Stimulated activated naive CD8-positive, alpha-beta T cell treated with anti-CD3 and anti-CD28 coated beads, Interleukin-15, Interleukin-2, amounts not matched to agents 100 ng/mL and 50 ng/mL, for 24 hours (primary cell): ENCODE measurements around the gene EID2.

Experiments
- H3K27ac Mint-ChIP-seq: one replicate; pipeline ENCODE4 v1.8.0; 2021; ENCODE audit warnings: mild to moderate bottlenecking, mixed read lengths
- H3K27me3 Mint-ChIP-seq: one replicate; pipeline ENCODE4 v1.8.0; 2021; ENCODE audit warnings: mixed read lengths
- H3K36me3 Mint-ChIP-seq: one replicate; pipeline ENCODE4 v1.8.0; 2021; ENCODE audit warnings: low read depth, mixed read lengths
- H3K4me1 Mint-ChIP-seq: one replicate; pipeline ENCODE4 v1.8.0; 2021; ENCODE audit warnings: low read depth, mixed read lengths
- H3K4me3 Mint-ChIP-seq: one replicate; pipeline ENCODE4 v1.8.0; 2021; ENCODE audit warnings: mild to moderate bottlenecking, mixed read lengths
- H3K9me3 Mint-ChIP-seq: one replicate; pipeline ENCODE4 v1.8.0; 2021; ENCODE audit warnings: mixed read lengths

EID2 gene, protein sequence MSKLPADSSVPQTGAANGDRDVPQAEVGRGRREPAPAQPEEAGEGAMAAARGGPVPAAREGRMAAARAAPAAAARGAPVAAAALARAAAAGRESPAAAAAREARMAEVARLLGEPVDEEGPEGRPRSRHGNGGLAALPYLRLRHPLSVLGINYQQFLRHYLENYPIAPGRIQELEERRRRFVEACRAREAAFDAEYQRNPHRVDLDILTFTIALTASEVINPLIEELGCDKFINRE

DNA sequence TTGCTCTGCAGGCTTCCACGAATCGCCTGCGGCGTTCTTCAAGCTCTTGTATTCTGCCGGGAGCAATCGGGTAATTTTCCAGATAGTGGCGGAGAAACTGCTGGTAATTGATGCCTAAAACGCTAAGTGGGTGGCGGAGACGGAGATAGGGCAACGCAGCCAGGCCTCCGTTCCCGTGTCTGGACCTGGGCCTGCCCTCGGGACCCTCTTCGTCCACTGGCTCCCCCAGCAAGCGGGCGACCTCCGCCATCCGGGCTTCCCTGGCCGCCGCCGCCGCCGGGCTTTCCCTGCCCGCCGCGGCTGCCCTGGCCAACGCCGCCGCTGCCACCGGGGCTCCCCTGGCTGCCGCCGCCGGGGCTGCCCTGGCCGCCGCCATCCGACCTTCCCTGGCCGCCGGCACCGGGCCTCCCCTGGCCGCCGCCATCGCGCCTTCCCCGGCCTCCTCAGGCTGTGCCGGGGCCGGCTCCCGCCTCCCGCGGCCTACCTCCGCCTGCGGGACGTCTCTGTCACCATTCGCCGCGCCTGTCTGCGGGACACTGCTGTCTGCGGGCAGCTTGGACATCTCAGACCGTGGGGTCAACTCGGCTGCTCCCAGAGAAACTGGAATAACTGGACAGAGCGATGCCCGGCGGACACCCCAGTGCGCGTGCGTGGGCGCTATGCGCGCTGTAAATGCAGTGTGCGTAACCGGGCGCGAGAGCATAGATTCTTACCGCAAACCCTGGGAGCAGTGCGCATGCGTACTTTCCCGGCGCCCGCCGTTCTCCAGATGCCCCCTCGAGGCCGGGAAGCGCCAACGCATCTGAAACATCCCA is at the start of gene EID2:
EID2 (minus strand) TSS at position 644 of the 815 bp plus-strand sequence; CDS start at position 562, 82 bp downstream.
- peak within 1 kb of the TSS; percentile 86 for H3K4me3 Mint-ChIP-seq
- H3K27me3 Mint-ChIP-seq = no peaks in the 10 kb centered on the region
- no peaks in the 10 kb centered on the region for H3K9me3 Mint-ChIP-seq
- peaks cover 58% of the 10 kb centered on the region for H3K4me1 Mint-ChIP-seq
- peak within 1 kb of the TSS; percentile 92 for H3K27ac Mint-ChIP-seq
- peaks cover 6% of the 10 kb centered on the region for H3K36me3 Mint-ChIP-seq

DNA sequence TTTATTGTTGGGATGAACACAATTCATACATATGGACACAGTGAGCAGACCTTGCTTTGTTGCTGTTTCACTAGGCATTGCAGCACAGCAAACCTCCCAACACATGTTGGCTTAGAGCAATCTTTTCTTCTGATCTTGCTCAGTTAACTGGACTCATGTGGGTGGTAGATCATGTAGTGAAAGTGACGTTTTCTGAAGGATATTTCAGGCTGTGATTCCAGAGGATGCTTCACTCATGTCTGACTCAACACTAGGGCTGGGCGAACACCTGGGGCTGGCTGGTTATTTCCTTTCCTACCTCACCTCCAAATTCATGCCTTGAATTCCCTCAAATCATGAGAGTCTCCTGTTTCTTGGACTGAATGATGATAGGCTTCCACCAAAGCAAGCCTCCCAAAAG is 48.1 kb upstream of the EID2 start:
- no peaks in the 10 kb centered on the region for H3K4me1 Mint-ChIP-seq
- H3K27ac Mint-ChIP-seq = no peak overlapping the region
- no peaks in the 10 kb centered on the region for H3K9me3 Mint-ChIP-seq
- peaks cover 43% of the 10 kb centered on the region for H3K27me3 Mint-ChIP-seq
- H3K4me3 Mint-ChIP-seq = no peak overlapping the region
- H3K36me3 Mint-ChIP-seq = no peaks in the 10 kb centered on the region

DNA sequence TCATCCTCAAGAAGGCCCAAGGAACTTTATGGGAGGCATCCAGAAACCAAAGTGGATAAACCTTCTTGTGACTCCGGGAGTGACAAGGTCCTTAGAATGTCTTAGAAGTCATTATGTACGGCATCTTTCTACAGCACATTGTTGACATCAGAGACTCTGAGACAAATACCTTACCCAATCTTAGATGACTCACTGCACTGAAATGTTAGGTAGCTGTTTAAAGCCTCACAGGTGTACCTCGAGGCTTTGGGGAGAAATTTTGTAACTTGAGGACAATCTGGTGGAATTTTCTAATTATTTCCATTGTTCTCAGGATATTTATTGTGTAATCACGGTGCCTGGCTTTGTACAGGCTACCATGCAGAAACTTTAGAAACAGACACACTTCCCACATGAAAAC is 47.5 kb upstream of the EID2 start:
- no peak overlapping the region for H3K4me3 Mint-ChIP-seq
- H3K9me3 Mint-ChIP-seq = no peaks in the 10 kb centered on the region
- no peaks in the 10 kb centered on the region for H3K36me3 Mint-ChIP-seq
- H3K27me3 Mint-ChIP-seq = peaks cover 43% of the 10 kb centered on the region
- H3K4me1 Mint-ChIP-seq = no peaks in the 10 kb centered on the region
- H3K27ac Mint-ChIP-seq = no peak overlapping the region

DNA sequence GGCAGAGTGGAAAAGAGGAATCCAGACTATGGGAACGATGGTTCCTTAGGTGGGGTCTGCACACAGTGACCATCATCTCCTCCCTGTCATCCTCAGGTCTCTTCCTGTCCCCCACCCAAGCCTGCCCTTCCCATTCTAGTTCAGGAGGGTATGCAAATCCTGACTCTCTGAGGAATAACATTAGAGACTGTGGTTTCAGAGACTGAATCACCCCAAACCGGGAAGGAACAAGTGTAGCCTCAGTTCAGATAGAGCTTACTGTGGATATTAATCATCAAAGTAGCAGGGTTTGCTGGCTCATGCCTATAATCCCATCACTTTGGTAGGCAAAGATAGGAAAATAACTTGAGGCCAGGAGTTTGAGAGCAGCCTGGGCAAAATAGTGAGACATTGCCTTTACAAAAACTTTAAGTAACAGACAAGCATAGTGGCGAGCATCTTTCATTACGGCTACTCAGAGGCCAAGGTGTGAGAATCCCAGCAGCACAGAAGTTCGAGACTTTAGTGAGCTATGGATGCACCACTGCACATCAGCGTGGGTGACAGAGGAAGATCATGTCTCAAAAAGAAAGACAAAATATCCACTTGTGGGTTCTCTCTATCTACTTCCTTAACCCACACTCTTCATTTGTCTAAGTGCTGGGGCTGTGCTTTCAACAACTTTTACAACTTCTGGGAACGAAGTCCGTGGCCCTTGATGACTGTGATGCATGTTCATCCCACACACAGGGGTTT is 43.1 kb upstream of the EID2 start:
- H3K27ac Mint-ChIP-seq = no peak overlapping the region
- no peaks in the 10 kb centered on the region for H3K36me3 Mint-ChIP-seq
- H3K27me3 Mint-ChIP-seq = peaks cover 50% of the 10 kb centered on the region
- no peaks in the 10 kb centered on the region for H3K4me1 Mint-ChIP-seq
- H3K9me3 Mint-ChIP-seq = peaks cover 8% of the 10 kb centered on the region
- H3K4me3 Mint-ChIP-seq = no peak overlapping the region

DNA sequence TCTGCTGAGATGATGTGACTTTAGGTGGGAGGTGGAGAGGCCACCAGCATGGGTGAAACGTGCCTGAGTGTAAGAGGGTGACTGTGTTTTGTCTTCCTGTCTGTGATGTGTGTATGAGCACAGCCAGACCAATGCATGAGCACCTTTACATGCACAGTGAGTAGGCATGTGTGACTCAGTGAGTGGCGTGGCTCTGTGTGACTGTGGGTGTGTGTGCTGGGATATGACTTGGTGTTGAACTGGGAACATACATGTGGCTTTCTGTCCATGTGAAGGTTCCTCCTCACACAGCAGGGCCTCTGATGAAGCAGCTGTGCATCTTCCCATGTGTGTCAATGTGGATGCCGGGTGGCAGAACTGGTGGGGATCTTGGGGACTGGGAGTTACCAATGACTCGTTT is 42.5 kb upstream of the EID2 start:
- no peak overlapping the region for H3K27ac Mint-ChIP-seq
- H3K4me1 Mint-ChIP-seq = no peaks in the 10 kb centered on the region
- H3K9me3 Mint-ChIP-seq = peaks cover 8% of the 10 kb centered on the region
- no peak overlapping the region for H3K4me3 Mint-ChIP-seq
- peaks cover 47% of the 10 kb centered on the region for H3K27me3 Mint-ChIP-seq
- H3K36me3 Mint-ChIP-seq = no peaks in the 10 kb centered on the region

DNA sequence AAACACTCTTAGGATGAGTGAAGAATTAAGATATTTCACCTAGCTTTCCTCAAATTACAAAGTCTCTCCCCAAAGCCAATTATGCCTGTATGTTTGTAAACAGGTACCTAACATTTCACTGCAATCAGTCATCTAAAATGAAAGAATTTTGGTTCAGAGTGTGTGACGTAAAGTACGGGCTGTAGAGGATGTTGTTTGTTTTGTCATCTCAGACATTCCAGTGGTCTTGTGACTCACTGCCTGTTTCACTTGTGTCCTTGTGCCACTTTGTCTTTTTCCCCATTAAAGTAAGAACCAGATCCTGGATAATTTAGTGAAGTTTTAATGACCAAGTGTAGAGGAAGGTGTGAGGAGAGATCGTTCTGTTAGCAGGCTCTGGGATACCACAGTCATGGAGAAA is 28.6 kb upstream of the EID2 start:
- H3K4me1 Mint-ChIP-seq = no peaks in the 10 kb centered on the region
- H3K4me3 Mint-ChIP-seq = no peak overlapping the region
- H3K27ac Mint-ChIP-seq = no peak overlapping the region
- peaks cover 16% of the 10 kb centered on the region for H3K27me3 Mint-ChIP-seq
- peaks cover 9% of the 10 kb centered on the region for H3K9me3 Mint-ChIP-seq
- H3K36me3 Mint-ChIP-seq = no peaks in the 10 kb centered on the region

DNA sequence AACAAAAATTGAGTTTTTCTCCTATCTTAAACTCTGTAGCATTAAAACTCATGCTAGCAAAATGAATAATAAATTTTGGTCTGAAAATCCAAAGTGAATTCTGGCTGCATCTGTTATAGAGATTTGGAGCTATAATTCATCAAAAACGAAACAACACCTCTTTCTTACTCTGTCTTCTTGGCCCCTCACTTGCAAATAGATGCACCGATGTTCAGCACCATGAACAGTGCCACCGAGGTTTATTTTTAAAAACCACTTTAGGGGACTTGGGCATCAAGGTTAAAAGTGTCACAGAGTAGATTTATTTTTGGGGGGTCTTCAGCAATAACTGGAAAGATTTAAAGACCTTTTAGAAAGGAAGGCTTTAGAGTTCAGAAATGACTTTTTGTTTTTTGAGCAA is 26.1 kb upstream of the EID2 start:
- Mint-ChIP-seq H3K9me3 (no peaks in the 10 kb centered on the region), H3K27ac (no peak overlapping the region), H3K27me3 (peaks cover 4% of the 10 kb centered on the region), H3K4me3 (no peak overlapping the region), H3K4me1 (no peaks in the 10 kb centered on the region), H3K36me3 (no peaks in the 10 kb centered on the region)

DNA sequence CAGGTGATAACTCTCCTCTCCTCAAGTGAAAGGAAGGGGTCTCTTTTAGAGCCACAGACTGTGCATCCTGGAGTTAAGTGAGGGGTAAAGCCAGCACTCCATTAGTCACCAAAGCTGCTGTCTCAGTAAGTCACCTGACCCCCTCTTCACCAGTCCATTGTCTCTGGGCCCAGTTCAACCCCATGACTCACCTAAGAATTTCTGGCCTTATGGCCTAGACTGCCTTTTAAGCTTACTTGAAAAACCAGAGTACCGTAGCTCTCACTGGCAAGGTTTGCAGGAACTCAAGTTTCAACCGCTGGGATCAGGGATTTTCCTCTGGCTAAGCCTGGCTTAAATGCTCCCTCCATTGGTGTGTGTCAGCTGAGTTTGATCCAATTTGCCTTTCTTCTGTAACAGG is 23.4 kb upstream of the EID2 start:
- Mint-ChIP-seq H3K36me3 (no peaks in the 10 kb centered on the region), H3K4me1 (peaks cover 8% of the 10 kb centered on the region), H3K27me3 (no peaks in the 10 kb centered on the region), H3K27ac (no peak overlapping the region), H3K9me3 (no peaks in the 10 kb centered on the region), H3K4me3 (no peak overlapping the region)

DNA sequence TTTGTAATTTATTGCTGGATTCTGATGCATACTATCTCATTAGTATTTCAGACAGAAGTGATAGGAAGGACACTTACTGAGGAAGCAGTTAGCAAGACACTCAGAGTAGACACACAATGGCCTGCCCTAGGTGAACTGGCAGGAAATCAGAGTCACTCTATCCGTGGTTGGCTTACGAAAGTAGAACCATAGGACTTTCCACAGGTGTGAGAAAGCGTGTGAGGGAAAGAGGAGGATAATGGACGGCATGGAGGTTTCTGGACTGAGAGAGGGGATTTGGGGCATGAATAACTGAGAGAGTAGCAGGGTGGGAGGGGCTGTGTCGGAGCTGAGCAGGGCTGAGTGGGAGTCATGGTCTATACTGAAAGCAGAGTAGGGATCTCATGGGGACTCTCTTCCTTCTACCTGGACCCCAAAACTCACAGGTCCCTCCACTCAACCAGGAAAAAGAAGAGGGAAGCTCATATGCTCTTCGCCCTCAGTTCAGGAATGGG is 18.7 kb upstream of the EID2 start:
- H3K4me3 Mint-ChIP-seq = peak overlapping the region; percentile 51
- H3K4me1 Mint-ChIP-seq = peaks cover 20% of the 10 kb centered on the region
- no peaks in the 10 kb centered on the region for H3K27me3 Mint-ChIP-seq
- H3K9me3 Mint-ChIP-seq = no peaks in the 10 kb centered on the region
- peak overlapping the region; percentile 73 for H3K27ac Mint-ChIP-seq
- no peaks in the 10 kb centered on the region for H3K36me3 Mint-ChIP-seq

DNA sequence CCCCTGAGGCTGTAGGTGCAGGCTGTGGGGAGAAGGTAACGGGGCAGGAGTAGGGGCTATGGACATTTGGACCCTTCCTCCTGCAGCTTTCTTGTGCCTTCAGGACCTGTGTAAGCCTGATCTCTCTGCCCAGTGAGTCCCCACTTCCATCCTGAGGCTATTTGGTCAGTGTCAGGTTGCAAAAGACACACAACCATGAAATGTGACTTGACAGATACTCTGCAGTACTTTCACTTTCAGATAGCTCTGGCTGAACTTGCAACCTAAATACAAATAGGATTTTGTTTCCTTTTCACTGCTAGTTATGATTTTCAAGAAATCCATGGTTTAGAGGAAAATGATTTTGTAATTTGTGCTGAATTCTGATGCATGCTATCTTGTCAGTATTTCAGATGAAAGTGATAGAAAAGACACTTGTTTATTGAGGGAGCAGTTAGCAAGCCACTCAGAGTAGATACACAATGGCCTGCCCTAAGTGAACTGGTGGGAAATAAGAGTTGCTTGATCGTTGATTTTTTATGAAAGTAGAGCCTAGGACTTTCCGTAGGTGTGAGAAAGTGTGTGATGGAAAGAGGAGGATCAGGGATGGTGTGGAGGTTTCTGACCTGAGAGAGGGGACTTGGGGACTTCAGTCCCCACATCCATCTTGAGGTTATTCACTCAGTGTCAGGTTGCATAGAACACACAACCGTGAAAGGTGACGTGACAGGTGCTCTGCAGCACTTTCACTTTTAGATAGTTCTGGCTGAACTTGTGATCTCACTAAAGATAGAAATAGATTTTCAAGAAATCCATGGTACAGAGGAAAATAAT is 18.1 kb upstream of the EID2 start:
- peaks cover 20% of the 10 kb centered on the region for H3K4me1 Mint-ChIP-seq
- no peaks in the 10 kb centered on the region for H3K9me3 Mint-ChIP-seq
- peak overlapping the region; percentile 51 for H3K4me3 Mint-ChIP-seq
- H3K36me3 Mint-ChIP-seq = no peaks in the 10 kb centered on the region
- no peaks in the 10 kb centered on the region for H3K27me3 Mint-ChIP-seq
- H3K27ac Mint-ChIP-seq = peak overlapping the region; percentile 59

DNA sequence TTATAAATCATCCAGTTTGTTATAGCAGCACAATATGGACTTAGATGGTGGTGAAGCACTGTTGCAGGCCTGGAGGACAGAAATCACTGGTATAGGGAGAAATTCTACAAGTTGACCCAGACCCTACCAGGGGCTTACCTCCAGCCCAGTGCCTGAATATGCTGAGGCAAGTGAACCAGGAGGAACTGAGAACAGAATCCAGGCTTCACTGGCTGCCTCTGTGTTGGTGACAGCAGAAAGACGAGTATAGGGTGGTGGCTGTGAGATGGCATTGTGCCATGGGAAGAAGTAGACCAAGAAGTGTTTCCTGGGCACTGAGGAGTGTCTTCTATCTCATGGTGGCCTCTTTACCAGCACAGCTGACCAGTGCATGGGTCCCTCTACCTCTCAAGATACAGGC is 15.9 kb upstream of the EID2 start:
- no peaks in the 10 kb centered on the region for H3K27me3 Mint-ChIP-seq
- H3K4me3 Mint-ChIP-seq = no peak overlapping the region
- H3K36me3 Mint-ChIP-seq = no peaks in the 10 kb centered on the region
- peaks cover 27% of the 10 kb centered on the region for H3K4me1 Mint-ChIP-seq
- no peaks in the 10 kb centered on the region for H3K9me3 Mint-ChIP-seq
- no peak overlapping the region for H3K27ac Mint-ChIP-seq

DNA sequence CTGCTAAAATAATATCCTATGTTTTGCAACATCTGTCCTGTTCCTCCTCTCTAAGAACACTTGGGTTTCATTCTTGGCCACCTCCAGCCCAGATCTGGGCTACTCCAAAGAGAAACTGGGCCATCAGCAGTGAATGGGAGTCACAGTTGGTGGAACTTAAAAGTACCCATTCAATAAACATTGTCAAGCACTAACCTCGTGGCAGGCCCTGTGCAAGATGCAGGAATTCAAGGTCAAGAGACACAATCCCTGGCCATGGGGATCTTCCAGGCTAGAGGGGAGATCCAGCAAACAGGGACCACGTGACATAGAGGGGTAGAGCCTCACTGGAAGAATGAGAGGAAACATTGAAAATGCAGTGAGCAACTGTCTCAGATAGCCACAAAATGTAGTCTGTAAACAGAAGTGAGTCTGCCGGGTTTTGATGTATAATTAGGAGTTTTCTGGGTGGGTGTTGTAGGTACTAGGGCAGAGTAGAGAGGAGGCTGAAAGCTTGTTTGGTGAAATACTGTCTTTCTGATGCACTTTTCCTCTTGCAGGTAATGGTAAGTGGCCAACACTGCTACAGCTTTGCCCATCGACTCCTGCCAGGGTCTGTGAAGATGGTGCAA is 14.8 kb upstream of the EID2 start:
- H3K4me3 Mint-ChIP-seq = no peak overlapping the region
- H3K27ac Mint-ChIP-seq = no peak overlapping the region
- no peaks in the 10 kb centered on the region for H3K9me3 Mint-ChIP-seq
- no peaks in the 10 kb centered on the region for H3K27me3 Mint-ChIP-seq
- no peaks in the 10 kb centered on the region for H3K36me3 Mint-ChIP-seq
- peaks cover 27% of the 10 kb centered on the region for H3K4me1 Mint-ChIP-seq

DNA sequence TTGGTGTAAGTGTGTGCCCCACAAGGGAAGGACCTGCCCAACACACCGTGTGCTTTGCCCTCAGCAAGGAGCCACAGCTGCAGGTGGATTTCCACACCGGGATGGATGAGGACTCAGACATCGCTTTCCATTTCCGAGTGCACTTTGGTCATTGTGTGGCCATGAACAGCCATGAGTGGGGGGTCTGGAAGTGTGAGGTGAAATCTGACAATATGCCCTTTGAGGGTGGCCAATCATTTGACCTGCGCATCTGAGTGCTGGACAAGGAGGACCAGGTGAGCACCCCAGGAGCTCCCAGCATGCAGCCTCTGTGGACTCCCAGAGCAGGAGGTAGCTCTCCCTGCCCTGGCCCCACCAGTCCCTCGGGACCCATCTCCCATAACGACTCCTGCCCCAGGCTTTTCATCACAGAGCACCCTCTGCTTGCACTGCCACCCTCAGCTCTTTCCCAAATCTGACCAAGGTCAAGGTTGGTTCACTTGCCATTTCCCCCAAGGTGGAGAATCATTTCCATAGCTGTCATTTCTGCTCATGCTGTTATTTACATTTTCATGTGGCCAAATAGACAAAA is 13.2 kb upstream of the EID2 start:
- Mint-ChIP-seq H3K27me3 (no peaks in the 10 kb centered on the region), H3K4me3 (no peak overlapping the region), H3K9me3 (no peaks in the 10 kb centered on the region)

DNA sequence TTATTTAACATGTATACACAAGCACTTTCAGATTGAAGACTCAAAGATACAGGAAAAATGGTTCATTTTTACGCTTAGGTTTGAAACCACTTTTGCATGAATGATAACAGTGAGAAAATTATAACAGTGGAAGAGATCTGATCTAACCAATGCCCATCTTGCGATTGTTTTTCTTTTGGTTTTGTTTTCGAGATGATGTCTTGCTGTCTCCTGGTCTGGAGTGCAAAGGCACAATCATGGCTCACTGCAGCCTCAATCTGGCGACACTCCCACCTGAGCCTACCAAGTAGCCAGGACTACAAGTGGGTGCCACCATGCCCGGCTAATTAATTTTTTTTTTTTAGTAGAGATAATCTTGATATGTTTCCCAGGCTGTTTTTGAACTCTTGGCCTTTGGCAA is 10.2 kb upstream of the EID2 start:
- Mint-ChIP-seq H3K36me3 (no peaks in the 10 kb centered on the region), H3K9me3 (no peaks in the 10 kb centered on the region), H3K4me3 (no peak overlapping the region)

More for the DNA sequence above, 13.2 kb upstream of the EID2 start:
- Mint-ChIP-seq H3K36me3 (no peaks in the 10 kb centered on the region), H3K27ac (no peak overlapping the region), H3K4me1 (peaks cover 16% of the 10 kb centered on the region)

More for the DNA sequence above, 10.2 kb upstream of the EID2 start:
- peaks cover 15% of the 10 kb centered on the region for H3K4me1 Mint-ChIP-seq
- H3K27ac Mint-ChIP-seq = no peak overlapping the region
- no peaks in the 10 kb centered on the region for H3K27me3 Mint-ChIP-seq
